Measurements from ENCODE around the gene SRA1.

GRCh38 chr5:140557136-140557805 is at the start of gene SRA1:
- TF ChIP-seq CTCF (IDR thresholded peaks at IDR 0.05; ENCODE audit: low read depth, low read length) (no peak), EZH2phosphoT487 (IDR thresholded peaks at IDR 0.05; ENCODE audit: low read depth) (no peak)

All from OCI-LY3 (cell line).